HepG2 (cell line): ENCODE results near the gene MYH9. TPM values are rescaled to one million over a fixed set of nuclear protein-coding genes. Genes with fewer than 3 reads are reported as not detected.

Experiments
- HDAC2 ChIP-seq: sonication (generic); formaldehyde crosslinking; IDR thresholded peaks from 2 replicates; pipeline ENCODE4 v1.4.0; 2020; ENCODE audit warnings: missing genetic modification reagents
- HOXA9 ChIP-seq: sonication (generic); formaldehyde crosslinking; IDR thresholded peaks from 2 replicates; pipeline ENCODE4 v1.8.1; 2022; ENCODE audit warnings: missing genetic modification reagents, mild to moderate bottlenecking, moderate library complexity, borderline replicate concordance
- PCBP2 ChIP-seq: fragments of 200-400 bp; formaldehyde crosslinking; optimal IDR thresholded peaks from 2 replicates; pipeline ENCODE3; 2018; ENCODE audit warnings: low read length, low read depth; ENCODE audit not compliant: poor library complexity, severe bottlenecking
- POLR2AphosphoS5 ChIP-seq: IDR thresholded peaks from 2 replicates; pipeline ENCODE4 v1.6.1; 2012; ENCODE audit warnings: low read depth, low read length
- RARA ChIP-seq: IDR thresholded peaks from 2 replicates; pipeline ENCODE4 v1.6.1; 2016; ENCODE audit warnings: missing genetic modification reagents, missing compliant biosample characterization
- RXRB ChIP-seq: IDR thresholded peaks from 2 replicates; pipeline ENCODE4 v1.6.1; 2016; ENCODE audit warnings: borderline replicate concordance, missing genetic modification reagents, missing compliant biosample characterization
- SALL1 ChIP-seq: sonication (generic); formaldehyde crosslinking; IDR thresholded peaks from 2 replicates; pipeline ENCODE4 v1.8.0; 2022; ENCODE audit warnings: mild to moderate bottlenecking, missing genetic modification reagents
- SP5 ChIP-seq: IDR thresholded peaks from 2 replicates; pipeline ENCODE4 v1.6.1; 2016; ENCODE audit warnings: low read depth, borderline replicate concordance
- THAP9 ChIP-seq: sonication (generic); formaldehyde crosslinking; IDR thresholded peaks from 2 replicates; pipeline ENCODE4; 2020; ENCODE audit warnings: missing genetic modification reagents, mild to moderate bottlenecking, borderline replicate concordance
- ZNF263 ChIP-seq: sonication (generic); formaldehyde crosslinking; IDR thresholded peaks from 2 replicates; pipeline ENCODE4 v1.4.0; 2020; ENCODE audit warnings: missing genetic modification reagents
- ZNF383 ChIP-seq: sonication (generic); formaldehyde crosslinking; IDR thresholded peaks from 2 replicates; pipeline ENCODE4 v1.4.0; 2020; ENCODE audit warnings: missing genetic modification reagents, mild to moderate bottlenecking, borderline replicate concordance
- ZNF614 ChIP-seq: IDR thresholded peaks from 2 replicates; pipeline ENCODE4 v1.6.1; 2018; ENCODE audit warnings: missing biosample characterization, missing genetic modification reagents, inconsistent platforms, borderline replicate concordance
- ZNF713 ChIP-seq: sonication (generic); formaldehyde crosslinking; IDR thresholded peaks from 2 replicates; pipeline ENCODE4 v1.4.0; 2020; ENCODE audit warnings: mild to moderate bottlenecking, missing genetic modification reagents
- ZNF816 ChIP-seq: sonication (generic); formaldehyde crosslinking; IDR thresholded peaks from 2 replicates; pipeline ENCODE4 v1.8.0; 2022; ENCODE audit warnings: missing genetic modification reagents, mild to moderate bottlenecking, borderline replicate concordance
- ZSCAN12 ChIP-seq: sonication (generic); formaldehyde crosslinking; IDR thresholded peaks from 2 replicates; pipeline ENCODE4 v1.9.0; 2021; ENCODE audit warnings: mild to moderate bottlenecking, missing genetic modification reagents
- ZSCAN20 ChIP-seq: sonication (generic); formaldehyde crosslinking; IDR thresholded peaks from 2 replicates; pipeline ENCODE4 v1.4.0; 2020; ENCODE audit warnings: missing genetic modification reagents, mild to moderate bottlenecking, borderline replicate concordance
- polyA plus RNA-seq, 8 experiments: library from polyadenylated mRNA; depleted of rRNA in 3 of 8; stranded (reverse) in 7 of 8; unstranded in 1 of 8; fragments of >200 nt; fragmentation: Illumina TruSeq in 4 of 8; extraction: Trizol in 4 of 8; gene quantifications; 2 replicates each; pipeline versions ENCODE4 v1.2.1 to v1.2.3, GENCODE V29; 2011 to 2016; ENCODE audit warnings: low read depth in 4 of 8, missing spikeins in 1 of 8, mixed read lengths in 1 of 8; ENCODE audit not compliant: insufficient read depth in 1 of 8
- total RNA-seq, 5 experiments: library from RNA; depleted of rRNA; stranded (reverse); fragments of >200 nt; fragmentation: Illumina TruSeq; extraction: Trizol; gene quantifications; 2 replicates each; pipeline ENCODE4 v1.2.3, GENCODE V29; 2016; ENCODE audit warnings: low read depth in 1 of 5
- TF ChIP-seq, protein P1 (sequence below): sonication (generic); formaldehyde crosslinking; conservative IDR thresholded peaks from 2 replicates; pipeline ENCODE4 v1.8.0; 2022; ENCODE audit warnings: mild to moderate bottlenecking, moderate library complexity, missing genetic modification reagents
- TF ChIP-seq, protein P2 (sequence below): sonication (generic); formaldehyde crosslinking; IDR thresholded peaks from 2 replicates; pipeline ENCODE4 v1.8.0; 2022; ENCODE audit warnings: low read depth, missing genetic modification reagents
- TF ChIP-seq, protein P3 (sequence below): sonication (generic); formaldehyde crosslinking; IDR thresholded peaks from 2 replicates; pipeline ENCODE4 v1.5.0; 2020; ENCODE audit warnings: mild to moderate bottlenecking, missing genetic modification reagents, borderline replicate concordance

MYH9 gene
- total and polyA plus RNA-seq, 2 of the 13 experiments (the other 11 are each of a cell fraction or from before 2014, with no cell fraction given): 50.7 to 98.5 TPM

DNA sequence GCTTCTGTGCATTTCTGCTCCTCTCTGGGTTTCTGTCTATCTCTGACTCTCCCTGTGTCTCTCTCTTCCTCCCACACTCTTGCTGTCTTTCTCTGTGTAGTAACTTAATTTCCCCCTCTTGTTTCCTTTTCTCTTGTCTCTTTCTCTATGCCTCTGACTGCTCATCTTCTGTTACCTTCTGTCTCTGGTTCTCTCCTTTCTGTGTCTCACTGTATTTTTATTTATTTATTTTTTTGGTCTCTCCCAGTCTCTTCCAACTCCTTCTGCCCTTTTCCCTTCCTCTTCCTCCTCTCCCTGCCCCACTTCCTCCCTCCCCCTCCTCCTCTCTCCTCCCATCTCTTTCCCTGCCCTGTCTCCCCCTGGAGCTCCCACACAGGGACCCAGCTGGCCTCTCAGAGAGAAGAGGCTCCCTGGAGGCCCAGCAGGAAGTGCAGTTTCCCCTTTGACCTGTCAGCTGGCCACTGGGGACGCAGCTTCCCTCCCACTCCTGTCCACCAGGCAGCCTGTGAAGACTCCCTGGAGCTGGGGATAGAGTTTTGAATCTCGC is 38.3 kb upstream of the MYH9 start (continued):
- TF ChIP-seq, protein P1, sequence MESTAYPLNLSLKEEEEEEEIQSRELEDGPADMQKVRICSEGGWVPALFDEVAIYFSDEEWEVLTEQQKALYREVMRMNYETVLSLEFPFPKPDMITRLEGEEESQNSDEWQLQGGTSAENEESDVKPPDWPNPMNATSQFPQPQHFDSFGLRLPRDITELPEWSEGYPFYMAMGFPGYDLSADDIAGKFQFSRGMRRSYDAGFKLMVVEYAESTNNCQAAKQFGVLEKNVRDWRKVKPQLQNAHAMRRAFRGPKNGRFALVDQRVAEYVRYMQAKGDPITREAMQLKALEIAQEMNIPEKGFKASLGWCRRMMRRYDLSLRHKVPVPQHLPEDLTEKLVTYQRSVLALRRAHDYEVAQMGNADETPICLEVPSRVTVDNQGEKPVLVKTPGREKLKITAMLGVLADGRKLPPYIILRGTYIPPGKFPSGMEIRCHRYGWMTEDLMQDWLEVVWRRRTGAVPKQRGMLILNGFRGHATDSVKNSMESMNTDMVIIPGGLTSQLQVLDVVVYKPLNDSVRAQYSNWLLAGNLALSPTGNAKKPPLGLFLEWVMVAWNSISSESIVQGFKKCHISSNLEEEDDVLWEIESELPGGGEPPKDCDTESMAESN: no peak
- TF ChIP-seq, protein P2, sequence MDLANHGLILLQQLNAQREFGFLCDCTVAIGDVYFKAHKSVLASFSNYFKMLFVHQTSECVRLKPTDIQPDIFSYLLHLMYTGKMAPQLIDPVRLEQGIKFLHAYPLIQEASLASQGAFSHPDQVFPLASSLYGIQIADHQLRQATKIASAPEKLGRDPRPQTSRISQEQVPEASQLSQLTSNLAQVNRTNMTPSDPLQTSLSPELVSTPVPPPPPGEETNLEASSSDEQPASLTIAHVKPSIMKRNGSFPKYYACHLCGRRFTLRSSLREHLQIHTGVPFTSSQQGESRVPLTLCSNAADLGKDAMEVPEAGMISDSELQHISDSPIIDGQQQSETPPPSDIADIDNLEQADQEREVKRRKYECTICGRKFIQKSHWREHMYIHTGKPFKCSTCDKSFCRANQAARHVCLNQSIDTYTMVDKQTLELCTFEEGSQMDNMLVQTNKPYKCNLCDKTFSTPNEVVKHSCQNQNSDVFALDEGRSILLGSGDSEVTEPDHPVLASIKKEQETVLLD (CRISPR knock-in tag): no peak
- peak; percentile 41; the same call in 1 of the 2 replicates for TF ChIP-seq ZNF614 (CRISPR knock-in tag)
- TF ChIP-seq, protein P3, sequence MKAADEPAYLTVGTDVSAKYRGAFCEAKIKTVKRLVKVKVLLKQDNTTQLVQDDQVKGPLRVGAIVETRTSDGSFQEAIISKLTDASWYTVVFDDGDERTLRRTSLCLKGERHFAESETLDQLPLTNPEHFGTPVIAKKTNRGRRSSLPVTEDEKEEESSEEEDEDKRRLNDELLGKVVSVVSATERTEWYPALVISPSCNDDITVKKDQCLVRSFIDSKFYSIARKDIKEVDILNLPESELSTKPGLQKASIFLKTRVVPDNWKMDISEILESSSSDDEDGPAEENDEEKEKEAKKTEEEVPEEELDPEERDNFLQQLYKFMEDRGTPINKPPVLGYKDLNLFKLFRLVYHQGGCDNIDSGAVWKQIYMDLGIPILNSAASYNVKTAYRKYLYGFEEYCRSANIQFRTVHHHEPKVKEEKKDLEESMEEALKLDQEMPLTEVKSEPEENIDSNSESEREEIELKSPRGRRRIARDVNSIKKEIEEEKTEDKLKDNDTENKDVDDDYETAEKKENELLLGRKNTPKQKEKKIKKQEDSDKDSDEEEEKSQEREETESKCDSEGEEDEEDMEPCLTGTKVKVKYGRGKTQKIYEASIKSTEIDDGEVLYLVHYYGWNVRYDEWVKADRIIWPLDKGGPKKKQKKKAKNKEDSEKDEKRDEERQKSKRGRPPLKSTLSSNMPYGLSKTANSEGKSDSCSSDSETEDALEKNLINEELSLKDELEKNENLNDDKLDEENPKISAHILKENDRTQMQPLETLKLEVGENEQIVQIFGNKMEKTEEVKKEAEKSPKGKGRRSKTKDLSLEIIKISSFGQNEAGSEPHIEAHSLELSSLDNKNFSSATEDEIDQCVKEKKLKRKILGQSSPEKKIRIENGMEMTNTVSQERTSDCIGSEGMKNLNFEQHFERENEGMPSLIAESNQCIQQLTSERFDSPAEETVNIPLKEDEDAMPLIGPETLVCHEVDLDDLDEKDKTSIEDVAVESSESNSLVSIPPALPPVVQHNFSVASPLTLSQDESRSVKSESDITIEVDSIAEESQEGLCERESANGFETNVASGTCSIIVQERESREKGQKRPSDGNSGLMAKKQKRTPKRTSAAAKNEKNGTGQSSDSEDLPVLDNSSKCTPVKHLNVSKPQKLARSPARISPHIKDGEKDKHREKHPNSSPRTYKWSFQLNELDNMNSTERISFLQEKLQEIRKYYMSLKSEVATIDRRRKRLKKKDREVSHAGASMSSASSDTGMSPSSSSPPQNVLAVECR (CRISPR knock-in tag): peak; percentile 47; the same call in 1 of the 2 replicates
- TF ChIP-seq HOXA9 (CRISPR knock-in tag): no peak
- 0 out of 2 replicates have a peak, but pooled peaks have one; percentile 21 for TF ChIP-seq POLR2AphosphoS5
- TF ChIP-seq SALL1 (CRISPR knock-in tag): peak; percentile 75
- peak; percentile 80 for TF ChIP-seq ZNF263 (CRISPR knock-in tag)
- TF ChIP-seq RARA (CRISPR knock-in tag): peak; percentile 49
- TF ChIP-seq ZSCAN12: no peak
- TF ChIP-seq HDAC2 (CRISPR knock-in tag): peak; percentile 80
- peak; percentile 63 for TF ChIP-seq PCBP2
- no peak for TF ChIP-seq ZSCAN20 (CRISPR knock-in tag)
- no peak for TF ChIP-seq ZNF713 (CRISPR knock-in tag)
- TF ChIP-seq ZNF816 (CRISPR knock-in tag): no peak
- no peak for TF ChIP-seq ZNF383 (CRISPR knock-in tag)
- peak; percentile 71; the same call in 1 of the 2 replicates for TF ChIP-seq RXRB (CRISPR knock-in tag)
- TF ChIP-seq SP5: peak; percentile 66; the same call in 1 of the 2 replicates
- peak; percentile 20; the same call in 1 of the 2 replicates for TF ChIP-seq THAP9 (CRISPR knock-in tag)
